B cell (primary cell): ENCODE data around the gene AGBL3. TPM values are rescaled to one million over a fixed set of nuclear protein-coding genes. Genes with fewer than 3 reads are reported as not detected.

ENCODE experiments used
- ATAC-seq: fragments of 200-7000 bp; cut with Tn5 transposase; one replicate; pipeline ENCODE4 v1.10.0; 2021; ENCODE audit warnings: low read depth, mild to moderate bottlenecking, moderate number of reproducible peaks, moderate library complexity
- CTCF ChIA-PET: fragments of 350-600 bp; sonication (Branson Sonifier 250); formaldehyde crosslinking; loops from one replicate; lab custom pipeline; 2021; ENCODE audit warnings: antibody characterized with exemption, inconsistent platforms; lab: Charles Lee
- POLR2A ChIA-PET: fragments of 350-600 bp; sonication (Branson Sonifier 250); formaldehyde crosslinking; loops from one replicate; lab custom pipeline; 2021; ENCODE audit warnings: antibody characterized with exemption; lab: Charles Lee
- DNase-seq: peaks from one replicate; pipeline ENCODE4 v3.0.0; 2013
- H2AFZ ChIP-seq: 2 replicates; pipeline ENCODE4 v1.6.1; 2012; ENCODE audit warnings: mild to moderate bottlenecking, low read depth, low read length; ENCODE audit not compliant: insufficient read depth, poor library complexity, severe bottlenecking
- H3K27ac ChIP-seq, 2 donors: 1 replicate in 1 of 2; 2 replicates in 1 of 2; pipeline ENCODE4 v1.5.1; 2012 to 2013; ENCODE audit warnings: low read length in 2 of 2, mild to moderate bottlenecking in 2 of 2, moderate library complexity in 1 of 2
- H3K27me3 ChIP-seq, 4 experiments: fragments of 200-600 bp in 1 of 4; sonication (generic) in 1 of 4; replicated peaks in 1 of 4; 1 replicate in 2 of 4; 2 replicates in 2 of 4; pipeline versions ENCODE4 v1.6.1 to v1.7.0; 2013 to 2016; ENCODE audit warnings: low read length in 3 of 4, mild to moderate bottlenecking in 2 of 4, mixed read lengths in 1 of 4, moderate library complexity in 1 of 4; ENCODE audit not compliant: insufficient read depth in 4 of 4, control insufficient read depth in 3 of 4; ENCODE audit errors: control extremely low read depth in 1 of 4
- H3K36me3 ChIP-seq, 2 experiments: replicated peaks in 1 of 2; 1 replicate in 1 of 2; 2 replicates in 1 of 2; pipeline versions ENCODE4 v1.6.1 to v1.7.1; 2013; ENCODE audit warnings: low read length in 1 of 2; ENCODE audit not compliant: insufficient read depth in 2 of 2, control insufficient read depth in 1 of 2; ENCODE audit errors: control extremely low read depth in 1 of 2, extremely low read depth in 1 of 2
- H3K4me1 ChIP-seq, 2 donors: fragments of 200-600 bp in 1 of 2; sonication (generic) in 1 of 2; 1 replicate in 1 of 2; 2 replicates in 1 of 2; pipeline versions ENCODE4 v1.5.1 to v1.6.1; 2013 to 2017; ENCODE audit warnings: low read length in 2 of 2; ENCODE audit not compliant: control insufficient read depth in 2 of 2, insufficient read depth in 2 of 2
- H3K4me2 ChIP-seq: replicated peaks from 2 replicates; pipeline ENCODE3; 2012; ENCODE audit warnings: mild to moderate bottlenecking, low read depth, low read length; ENCODE audit not compliant: poor library complexity, severe bottlenecking
- H3K4me3 ChIP-seq, 5 experiments: fragments of 200-600 bp in 1 of 5; sonication (generic) in 1 of 5; 1 replicate in 3 of 5; 2 replicates in 2 of 5; pipeline versions ENCODE4 v1.5.1 to v1.7.0; 2011 to 2016; ENCODE audit warnings: low read length in 4 of 5, mild to moderate bottlenecking in 4 of 5, low read depth in 2 of 5, control low read depth in 1 of 5, moderate library complexity in 1 of 5; ENCODE audit not compliant: insufficient read depth in 1 of 5; ENCODE audit errors: control extremely low read depth in 1 of 5, extremely low read depth in 1 of 5
- H3K79me2 ChIP-seq: fragments of 200-600 bp; sonication (generic); one replicate; pipeline ENCODE4 v1.6.0; 2016; ENCODE audit warnings: low read length; ENCODE audit not compliant: control insufficient read depth, insufficient read depth
- H3K9ac ChIP-seq: fragments of 200-600 bp; sonication (generic); 2 replicates; pipeline ENCODE4 v1.6.1; 2017; ENCODE audit warnings: mild to moderate bottlenecking, low read length, moderate library complexity
- H3K9me3 ChIP-seq, 3 donors: one replicate each; pipeline versions ENCODE4 v1.6.1 to v1.7.1; 2013; ENCODE audit warnings: low read length in 2 of 3; ENCODE audit not compliant: control insufficient read depth in 2 of 3, insufficient read depth in 1 of 3; ENCODE audit errors: control extremely low read depth in 1 of 3
- H4K20me1 ChIP-seq: 2 replicates; pipeline ENCODE4 v1.6.0; 2012; ENCODE audit warnings: mild to moderate bottlenecking, low read length; ENCODE audit not compliant: insufficient read depth, control insufficient read depth, poor library complexity, severe bottlenecking
- H3K27ac Mint-ChIP-seq: one replicate; pipeline ENCODE4 v1.8.0; 2021; ENCODE audit warnings: mixed read lengths
- H3K27me3 Mint-ChIP-seq: one replicate; pipeline ENCODE4 v1.8.0; 2021; ENCODE audit warnings: mixed read lengths
- H3K4me1 Mint-ChIP-seq: one replicate; pipeline ENCODE4 v1.8.0; 2021; ENCODE audit warnings: mixed read lengths
- H3K4me3 Mint-ChIP-seq: one replicate; pipeline ENCODE4 v1.8.0; 2021; ENCODE audit warnings: mixed read lengths
- H3K9me3 Mint-ChIP-seq: one replicate; pipeline ENCODE4 v1.8.0; 2022; ENCODE audit warnings: mixed read lengths; ENCODE audit not compliant: insufficient read depth
- CTCF ChIP-seq: fragments of 200-600 bp; IDR thresholded peaks from one replicate; pipeline ENCODE4 v1.8.0; 2022; ENCODE audit warnings: antibody characterized with exemption, mild to moderate bottlenecking
- EZH2 ChIP-seq: IDR thresholded peaks from 2 replicates; pipeline ENCODE4 v1.6.1; 2012; ENCODE audit warnings: borderline replicate concordance, low read depth, mild to moderate bottlenecking, moderate library complexity, low read length; ENCODE audit not compliant: insufficient read depth, poor library complexity, severe bottlenecking
- WGBS: methylation state at CpG from one replicate; pipeline ENCODE4 v1.1.5; 2013; ENCODE audit warnings: missing lambda C conversion rate; ENCODE audit not compliant: insufficient coverage; 5-methylcytosine and 5-hydroxymethylcytosine counted together
- intact Hi-C: fragments of 100-400 bp; cut with micrococcal nuclease; formaldehyde crosslinking; loops from one replicate; pipeline ENCODE4 v1.10.0; 2022
- polyA plus RNA-seq: library from polyadenylated mRNA; depleted of rRNA; stranded (reverse); fragments of >200 nt; gene quantifications from 2 replicates; pipeline ENCODE4 v1.2.3, GENCODE V29; 2012
- total RNA-seq, 2 donors: library from RNA; stranded (reverse); fragments of 120-200 nt in 1 of 2; gene quantifications; 1 replicate in 1 of 2; 2 replicates in 1 of 2; pipeline versions ENCODE4 v1.2.3 to v1.2.4, GENCODE V29; 2013 to 2022

The AGBL3 gene
- total and polyA plus RNA-seq, 2 donors (not counting 1 experiment from before 2014, with no cell fraction given), result 0.51 to 10.9 TPM

DNA sequence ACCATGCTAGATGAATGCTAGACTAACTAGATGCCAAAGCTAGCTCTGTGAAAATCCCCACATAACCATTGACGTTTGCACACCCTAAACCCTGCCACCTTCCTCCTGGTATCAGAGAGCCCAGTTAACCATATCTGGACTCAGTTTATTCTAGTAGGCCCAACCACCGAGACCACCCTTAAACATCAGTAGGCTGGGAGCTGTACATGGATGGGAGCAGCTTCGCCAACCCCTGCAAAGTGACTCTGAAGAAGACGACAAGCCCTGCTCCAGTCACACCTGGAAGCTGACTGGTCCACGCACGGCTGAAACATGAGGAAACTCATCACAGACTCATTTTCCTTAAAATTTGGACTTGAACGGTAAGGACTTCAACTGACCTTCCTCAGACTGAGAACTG, 188.6 kb downstream of the AGBL3 start:
- Histone ChIP-seq H3K9me3 (peaks cover 0 to 14% (median 8%) of the 10 kb centered on the region in 3 donors), H3K4me3 (no peak overlapping the region), H3K27me3 (no peaks in the 10 kb centered on the region), H3K4me1 (peaks cover 7 to 14% of the 10 kb centered on the region in 2 donors), H3K36me3 (peaks cover 0 to 2% of the 10 kb centered on the region in 2 experiments), H2AFZ (no peak overlapping the region), H3K27ac (no peak overlapping the region), H3K4me2 (no peak overlapping the region), H3K79me2 (no peaks in the 10 kb centered on the region), H4K20me1 (no peaks in the 10 kb centered on the region), H3K9ac (no peak overlapping the region)
- ATAC-seq, result no peak
- Mint-ChIP-seq H3K4me1 (peaks cover 19% of the 10 kb centered on the region), H3K9me3 (no peaks in the 10 kb centered on the region), H3K27me3 (no peaks in the 10 kb centered on the region), H3K27ac (no peak overlapping the region), H3K4me3 (no peak overlapping the region)
- ChIA-PET POLR2A (interaction anchor here (1.2 kb wide), 1 partner anchor 12 kb away, joined by 3 read pairs; no protein-coding TSS in a partner anchor), CTCF (interaction anchor here (1.2 to 4.0 kb wide), 3 partner anchors 14 to 742 kb away, joined by 3 to 12 read pairs (median 3); partner anchors contain the start of gene AGBL3)
- WGBS, result 93% methylated on average over 5 of the region's 7 CpGs
- intact Hi-C loops, result loop anchor here (5.0 kb wide), 1 partner anchor 543 kb away; no protein-coding TSS in a partner anchor
- DNase-seq, result no peak
- TF ChIP-seq CTCF, result no peak
- TF ChIP-seq EZH2, result no peak

DNA sequence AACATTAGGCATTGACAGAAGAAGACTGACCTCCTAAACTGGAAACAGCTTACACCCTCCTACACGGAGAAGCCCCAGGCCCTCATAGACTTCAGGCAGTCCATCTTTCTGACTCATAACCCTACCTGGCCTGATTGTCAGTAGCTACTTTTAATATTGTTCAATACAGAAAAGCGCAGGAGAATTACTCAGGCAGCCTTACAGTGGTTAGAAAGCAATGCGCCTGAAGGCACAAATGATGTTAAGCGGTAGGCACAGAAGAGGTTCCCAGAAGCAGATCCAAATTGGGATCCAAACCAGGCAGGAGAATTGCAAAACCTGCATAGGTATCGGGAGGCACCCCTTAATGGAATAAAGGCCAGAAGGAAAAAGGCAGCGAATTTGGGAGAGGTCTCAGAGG, 189.6 kb downstream of the AGBL3 start:
- peaks cover under 1 to 18% (median 17%) of the 10 kb centered on the region in 3 donors for H3K9me3 ChIP-seq
- TF ChIP-seq CTCF, result no peak
- no peak for TF ChIP-seq EZH2
- H3K79me2 ChIP-seq, result no peaks in the 10 kb centered on the region
- Mint-ChIP-seq H3K4me1 (peaks cover 15% of the 10 kb centered on the region), H3K27ac (no peak overlapping the region), H3K4me3 (no peak overlapping the region), H3K9me3 (peaks cover 5% of the 10 kb centered on the region), H3K27me3 (no peaks in the 10 kb centered on the region)
- ATAC-seq, result no peak
- ChIA-PET CTCF (interaction anchor here (4.0 kb wide), 1 partner anchor 190 kb away, joined by 12 read pairs; the partner anchor contains the start of gene AGBL3), POLR2A (no interaction called here)
- H3K9ac ChIP-seq, result no peak overlapping the region
- no peaks in the 10 kb centered on the region for H4K20me1 ChIP-seq
- no peak overlapping the region for H3K4me3 ChIP-seq
- H3K27ac ChIP-seq, result no peak overlapping the region
- peaks cover 0 to 2% of the 10 kb centered on the region in 2 experiments for H3K36me3 ChIP-seq
- no peak for DNase-seq
- no peak overlapping the region for H2AFZ ChIP-seq
- H3K4me2 ChIP-seq, result no peak overlapping the region
- intact Hi-C loops, result no loop called here
- H3K27me3 ChIP-seq, result no peaks in the 10 kb centered on the region
- peaks cover 7 to 13% of the 10 kb centered on the region in 2 donors for H3K4me1 ChIP-seq
- 97% methylated on average over 6 of the region's 6 CpGs for WGBS
